Lower lobe of right lung (tissue), 2 donors: ENCODE measurements around the gene TMEM89. TPM values are rescaled to one million over a fixed set of nuclear protein-coding genes. Genes with fewer than 3 reads are reported as not detected.

ENCODE experiments used
- ATAC-seq, 2 donors: fragments of 200-7000 bp; cut with Tn5 transposase; one replicate each; pipeline ENCODE4 v1.9.1; 2020 to 2022; ENCODE audit warnings: mild to moderate bottlenecking in 2 of 2, moderate library complexity in 2 of 2
- DNase-seq: peaks from one replicate; pipeline ENCODE4 v3.0.0-alpha.2; 2020
- H3K27ac ChIP-seq: fragments of 200-600 bp; one replicate; pipeline ENCODE4 v1.8.0; 2022
- H3K27me3 ChIP-seq: fragments of 200-600 bp; one replicate; pipeline ENCODE4 v1.8.0; 2022; ENCODE audit warnings: low read depth
- H3K36me3 ChIP-seq: fragments of 200-600 bp; one replicate; pipeline ENCODE4 v1.8.0; 2022; ENCODE audit warnings: mild to moderate bottlenecking
- H3K4me1 ChIP-seq: fragments of 200-600 bp; one replicate; pipeline ENCODE4 v1.8.0; 2022
- H3K4me3 ChIP-seq: fragments of 200-600 bp; one replicate; pipeline ENCODE4 v1.8.0; 2022; ENCODE audit warnings: mild to moderate bottlenecking
- H3K9me3 ChIP-seq: fragments of 200-600 bp; one replicate; pipeline ENCODE4 v1.8.0; 2022
- CTCF ChIP-seq: fragments of 200-600 bp; IDR thresholded peaks from one replicate; pipeline ENCODE4 v1.8.0; 2022; ENCODE audit warnings: antibody characterized with exemption, mild to moderate bottlenecking
- intact Hi-C: fragments of 100-400 bp; cut with DNase I; formaldehyde crosslinking; loops from one replicate; pipeline ENCODE4 v1.11.0; 2022
- total RNA-seq: library from RNA; stranded (reverse); fragmentation: NEBNext Ultra II Directional; extraction: Animal tissue kit (Norgen Biotek cat#: 25700); gene quantifications from one replicate; pipeline ENCODE4 v1.2.1, GENCODE V29; 2021
- donor health status: DM: no; HTN: yes; CAD: no; lungs with severe emphysema.

Gene TMEM89
- total RNA-seq, 1 donor from 2014 or later = not detected

GRCh38 chr3:48639944-48640606 is 18.5 kb upstream of the TMEM89 start:
- Histone ChIP-seq H3K27ac (no peak overlapping the region), H3K27me3 (no peaks in the 10 kb centered on the region), H3K36me3 (no peaks in the 10 kb centered on the region), H3K9me3 (no peaks in the 10 kb centered on the region), H3K4me1 (peaks cover 8% of the 10 kb centered on the region), H3K4me3 (no peak overlapping the region)
- intact Hi-C loops = no loop called here
- ATAC-seq (no peak), DNase-seq (no peak)
- no peak for TF ChIP-seq CTCF

GRCh38 chr3:48637305-48637704 is 15.7 kb upstream of the TMEM89 start:
- no peak for TF ChIP-seq CTCF
- DNase-seq = no peak
- H3K27ac ChIP-seq = no peak overlapping the region
- peaks cover 9% of the 10 kb centered on the region for H3K36me3 ChIP-seq
- no peaks in the 10 kb centered on the region for H3K27me3 ChIP-seq
- intact Hi-C loops = no loop called here
- H3K4me1 ChIP-seq = peaks cover 20% of the 10 kb centered on the region
- H3K9me3 ChIP-seq = no peaks in the 10 kb centered on the region
- no peak overlapping the region for H3K4me3 ChIP-seq
- no peak for ATAC-seq

GRCh38 chr3:48636149-48636655 is 14.6 kb upstream of the TMEM89 start:
- no peak for DNase-seq
- no peak for ATAC-seq
- H3K36me3 ChIP-seq = peaks cover 18% of the 10 kb centered on the region
- no peaks in the 10 kb centered on the region for H3K9me3 ChIP-seq
- H3K27me3 ChIP-seq = no peaks in the 10 kb centered on the region
- peak overlapping the region; percentile 100 for H3K4me3 ChIP-seq
- no peak for TF ChIP-seq CTCF
- peak overlapping the region; percentile 85 for H3K27ac ChIP-seq
- H3K4me1 ChIP-seq = peaks cover 20% of the 10 kb centered on the region
- intact Hi-C loops = no loop called here

- peaks cover 20% of the 10 kb centered on the region for H3K4me1 ChIP-seq
- peak within 1 kb of the TSS; percentile 85 for H3K27ac ChIP-seq
- H3K27me3 ChIP-seq = no peaks in the 10 kb centered on the region
- ATAC-seq (peak; percentile 98 to 99), DNase-seq (peak; percentile 98)
- intact Hi-C loops = no loop called here
- no peaks in the 10 kb centered on the region for H3K9me3 ChIP-seq
- peak within 1 kb of the TSS; percentile 100 for H3K4me3 ChIP-seq
- H3K36me3 ChIP-seq = peaks cover 26% of the 10 kb centered on the region
- peak; percentile 39 for TF ChIP-seq CTCF
Observed at GRCh38 chr3:48635222-48636021, 13.9 kb upstream of the TMEM89 start, which contains the start of gene SLC26A6. Gene SLC26A6, minus strand, starts transcription at chr3:48635461. Its CDS starts 68 bp downstream, at chr3:48635393.

- intact Hi-C loops = no loop called here
- Histone ChIP-seq H3K9me3 (no peaks in the 10 kb centered on the region), H3K27me3 (no peaks in the 10 kb centered on the region), H3K27ac (peak overlapping the region; percentile 85), H3K4me1 (peaks cover 20% of the 10 kb centered on the region), H3K36me3 (peaks cover 32% of the 10 kb centered on the region), H3K4me3 (peak overlapping the region; percentile 100)
- ATAC-seq (peak; percentile 58 to 72), DNase-seq (peak; percentile 67)
- no peak for TF ChIP-seq CTCF
Observed at GRCh38 chr3:48634661-48635221, 13.2 kb upstream of the TMEM89 start.
